Muscle layer of colon (tissue), 2 donors: ENCODE measurements around the gene LCN1.
"Not testable (repeated sequence)": the region's sequence is repeated elsewhere in the genome, so short reads cannot be mapped to it uniquely, and the experiment has no call there.

Source experiments
- H3K27ac ChIP-seq: one replicate; pipeline ENCODE4 v1.7.0; 2013; ENCODE audit warnings: low read depth, mild to moderate bottlenecking, low read length, moderate library complexity
- H3K27me3 ChIP-seq, 2 donors: one replicate each; pipeline ENCODE4 v1.7.0; 2013; ENCODE audit warnings: low read length in 2 of 2, mild to moderate bottlenecking in 2 of 2; ENCODE audit not compliant: insufficient read depth in 2 of 2, control insufficient read depth in 1 of 2
- H3K36me3 ChIP-seq: one replicate; pipeline ENCODE4 v1.7.0; 2013; ENCODE audit warnings: mild to moderate bottlenecking, low read length; ENCODE audit not compliant: insufficient read depth
- H3K4me1 ChIP-seq: one replicate; pipeline ENCODE4 v1.7.0; 2013; ENCODE audit warnings: mild to moderate bottlenecking, low read length; ENCODE audit not compliant: insufficient read depth
- H3K4me3 ChIP-seq, 2 donors: one replicate each; pipeline ENCODE4 v1.7.0; 2013; ENCODE audit warnings: low read length in 2 of 2, low read depth in 1 of 2, mild to moderate bottlenecking in 1 of 2, moderate library complexity in 1 of 2
- H3K9ac ChIP-seq: one replicate; pipeline ENCODE4 v1.7.0; 2013; ENCODE audit warnings: low read length
- H3K9me3 ChIP-seq: one replicate; pipeline ENCODE4 v1.7.0; 2013; ENCODE audit warnings: mild to moderate bottlenecking, low read length
- donor health status: abdominal sarcoma.
- donor health status: Adenocarcinoma of cecum.

LCN1 gene

GRCh38 chr9:135547756-135548736 is 26.8 kb downstream of the LCN1 start:
- Histone ChIP-seq H3K27me3 (peaks cover 0 to 6% of the 10 kb centered on the region in 2 donors), H3K27ac (no peak overlapping the region), H3K4me3 (no peak overlapping the region), H3K4me1 (no peaks in the 10 kb centered on the region), H3K9me3 (no peaks in the 10 kb centered on the region), H3K36me3 (no peaks in the 10 kb centered on the region), H3K9ac (no peak overlapping the region)

- H3K36me3 ChIP-seq, H3K4me1 ChIP-seq, H3K9me3 ChIP-seq, H3K9ac ChIP-seq, H3K27ac ChIP-seq, H3K27me3 ChIP-seq, H3K4me3 ChIP-seq: not testable (repeated sequence)
Observed at GRCh38 chr9:135549478-135550343, 28.5 kb downstream of the LCN1 start.

- Histone ChIP-seq H3K9me3 (no peaks in the 10 kb centered on the region), H3K4me1 (no peaks in the 10 kb centered on the region), H3K4me3 (no peak overlapping the region), H3K27me3 (peaks cover 0 to 6% of the 10 kb centered on the region in 2 donors), H3K27ac (no peak overlapping the region), H3K36me3 (no peaks in the 10 kb centered on the region), H3K9ac (no peak overlapping the region)
Observed at GRCh38 chr9:135550344-135550918, 29.2 kb downstream of the LCN1 start.

- Histone ChIP-seq H3K4me1 (no peaks in the 10 kb centered on the region), H3K36me3 (no peaks in the 10 kb centered on the region), H3K4me3 (no peak overlapping the region), H3K27ac (no peak overlapping the region), H3K9me3 (no peaks in the 10 kb centered on the region), H3K9ac (no peak overlapping the region), H3K27me3 (peaks cover 0 to 6% of the 10 kb centered on the region in 2 donors)
Observed at GRCh38 chr9:135551031-135551430, 29.8 kb downstream of the LCN1 start.

GRCh38 chr9:135551456-135551855 is 30.2 kb downstream of the LCN1 start:
- no peaks in the 10 kb centered on the region for H3K4me1 ChIP-seq
- no peak overlapping the region for H3K9ac ChIP-seq
- no peak overlapping the region for H3K4me3 ChIP-seq
- peaks cover 0 to 6% of the 10 kb centered on the region in 2 donors for H3K27me3 ChIP-seq
- H3K36me3 ChIP-seq = no peaks in the 10 kb centered on the region
- H3K9me3 ChIP-seq = no peaks in the 10 kb centered on the region
- H3K27ac ChIP-seq = no peak overlapping the region

GRCh38 chr9:135552021-135552697 is 30.9 kb downstream of the LCN1 start:
- no peaks in the 10 kb centered on the region for H3K4me1 ChIP-seq
- H3K4me3 ChIP-seq = no peak overlapping the region
- H3K9me3 ChIP-seq = no peaks in the 10 kb centered on the region
- no peak overlapping the region for H3K27ac ChIP-seq
- peaks cover 0 to 6% of the 10 kb centered on the region in 2 donors for H3K27me3 ChIP-seq
- no peak overlapping the region for H3K9ac ChIP-seq
- H3K36me3 ChIP-seq = no peaks in the 10 kb centered on the region

GRCh38 chr9:135552698-135553171 is 31.5 kb downstream of the LCN1 start:
- Histone ChIP-seq H3K4me3 (no peak overlapping the region), H3K9me3 (no peaks in the 10 kb centered on the region), H3K9ac (no peak overlapping the region), H3K27ac (no peak overlapping the region), H3K27me3 (peaks cover 0 to 6% of the 10 kb centered on the region in 2 donors), H3K4me1 (no peaks in the 10 kb centered on the region), H3K36me3 (no peaks in the 10 kb centered on the region)

- no peak overlapping the region for H3K27ac ChIP-seq
- no peaks in the 10 kb centered on the region for H3K9me3 ChIP-seq
- no peak overlapping the region for H3K9ac ChIP-seq
- H3K36me3 ChIP-seq = no peaks in the 10 kb centered on the region
- no peak overlapping the region for H3K4me3 ChIP-seq
- peaks cover 0 to 6% of the 10 kb centered on the region in 2 donors for H3K27me3 ChIP-seq
- H3K4me1 ChIP-seq = no peaks in the 10 kb centered on the region
Observed at GRCh38 chr9:135554718-135555117, 33.5 kb downstream of the LCN1 start.

- Histone ChIP-seq H3K4me3 (no peak overlapping the region), H3K27me3 (peaks cover 0 to 3% of the 10 kb centered on the region in 2 donors), H3K27ac (no peak overlapping the region), H3K4me1 (no peaks in the 10 kb centered on the region), H3K9ac (no peak overlapping the region), H3K36me3 (no peaks in the 10 kb centered on the region), H3K9me3 (no peaks in the 10 kb centered on the region)
Observed at GRCh38 chr9:135555203-135555602, 34.0 kb downstream of the LCN1 start.

GRCh38 chr9:135555910-135556309 is 34.7 kb downstream of the LCN1 start:
- Histone ChIP-seq H3K27ac (no peak overlapping the region), H3K9ac (no peak overlapping the region), H3K27me3 (no peaks in the 10 kb centered on the region), H3K4me3 (no peak overlapping the region), H3K36me3 (no peaks in the 10 kb centered on the region), H3K4me1 (no peaks in the 10 kb centered on the region), H3K9me3 (no peaks in the 10 kb centered on the region)
